DMS53 treated with DMSO at 0.1 percent for 48 hours (cell line): ENCODE results near the gene KCTD6.
"Not testable (repeated sequence)": the region's sequence is repeated elsewhere in the genome, so short reads cannot be mapped to it uniquely, and the experiment has no call there.

Experiments used
- DNase-seq: peaks from one replicate; lab custom pipeline; 2025; ENCODE audit not compliant: unreplicated experiment; lab: John Stamatoyannopoulos, UW

Gene KCTD6

GRCh38 chr3:58522759-58523425 lies 31.0 kb downstream of the KCTD6 start:
- no peak for DNase-seq

GRCh38 chr3:58524326-58524888 lies 32.5 kb downstream of the KCTD6 start:
- no peak for DNase-seq

- no peak for DNase-seq
Measured at GRCh38 chr3:58526515-58526957, 34.6 kb downstream of the KCTD6 start.

- DNase-seq = not testable (repeated sequence)
Measured at GRCh38 chr3:58527440-58527839, 35.5 kb downstream of the KCTD6 start.

- no peak for DNase-seq
Measured at GRCh38 chr3:58528629-58529028, 36.7 kb downstream of the KCTD6 start.

GRCh38 chr3:58529516-58530353 lies 37.8 kb downstream of the KCTD6 start:
- DNase-seq = no peak

GRCh38 chr3:58530354-58530865 lies 38.5 kb downstream of the KCTD6 start:
- no peak for DNase-seq

- no peak for DNase-seq
Measured at GRCh38 chr3:58531555-58531954, 39.7 kb downstream of the KCTD6 start.

GRCh38 chr3:58531956-58532355 lies 40.1 kb downstream of the KCTD6 start:
- DNase-seq = no peak

- no peak for DNase-seq
Measured at GRCh38 chr3:58532794-58533220, 40.9 kb downstream of the KCTD6 start.

GRCh38 chr3:58534592-58535494 lies 42.9 kb downstream of the KCTD6 start:
- DNase-seq = no peak

GRCh38 chr3:58535531-58536500 lies 43.9 kb downstream of the KCTD6 start:
- no peak for DNase-seq

- DNase-seq = no peak
Measured at GRCh38 chr3:58536501-58537411, 44.9 kb downstream of the KCTD6 start, which contains the start of gene ACOX2. Gene ACOX2, minus strand, starts transcription at chr3:58537190. Its CDS starts 2,084 bp downstream, at chr3:58535106.

- no peak for DNase-seq
Measured at GRCh38 chr3:58537412-58538301, 45.8 kb downstream of the KCTD6 start.

- no peak for DNase-seq
Measured at GRCh38 chr3:58539626-58540025, 47.7 kb downstream of the KCTD6 start.

- no peak for DNase-seq
Measured at GRCh38 chr3:58540176-58540858, 48.4 kb downstream of the KCTD6 start.

GRCh38 chr3:58544541-58544940 lies 52.6 kb downstream of the KCTD6 start:
- no peak for DNase-seq
